ENCODE data around the gene CHMP2A. TPM values are rescaled to one million over a fixed set of nuclear protein-coding genes. Genes with fewer than 3 reads are reported as not detected.

The CHMP2A gene
- polyA plus RNA-seq, 1 donor from 2014 or later = 189 TPM

GRCh38 chr19:58555369-58555885 lies 522 bp upstream of the CHMP2A start:
- Histone ChIP-seq H3K4me2 (ENCODE audit: low read length) (peak overlapping the region; percentile 73), H3F3A (ENCODE audit: insufficient read depth, low read length, poor library complexity, severe bottlenecking) (peaks cover 16% of the 10 kb centered on the region), H3K4me3 (ENCODE audit: low read length) (peak overlapping the region; percentile 89), H3K27me3 (ENCODE audit: insufficient read depth, low read depth, low read length) (no peaks in the 10 kb centered on the region), H3K79me2 (replicated peaks; ENCODE audit: insufficient read depth, low read length) (peaks cover 19% of the 10 kb centered on the region), H3K36me3 (ENCODE audit: insufficient read depth, low read length) (peaks cover 3% of the 10 kb centered on the region), H3K9me2 (ENCODE audit: insufficient read depth, low read length) (no peaks in the 10 kb centered on the region), H3K9me3 (ENCODE audit: low read length) (no peaks in the 10 kb centered on the region), H2AFZ (ENCODE audit: low read depth, low read length) (peak overlapping the region; percentile 66), H4K20me1 (ENCODE audit: insufficient read depth) (peaks cover 6% of the 10 kb centered on the region), H3K27ac (ENCODE audit: low read length) (peak overlapping the region; percentile 91), H3K9ac (ENCODE audit: low read length) (peak overlapping the region; percentile 87)
- TF ChIP-seq POLR2AphosphoS5 (IDR thresholded peaks at IDR 0.05) (no peak), CTCF (IDR thresholded peaks at IDR 0.05; ENCODE audit: poor library complexity, severe bottlenecking) (no peak), RAD21 (conservative IDR thresholded peaks at IDR 0.05) (no peak)

- H3K9ac ChIP-seq (ENCODE audit: low read length) = peak overlapping the region; percentile 87
- TF ChIP-seq TAF1 (IDR thresholded peaks at IDR 0.05; ENCODE audit: low read depth) (peak; percentile 13), CTCF (IDR thresholded peaks at IDR 0.05; ENCODE audit: poor library complexity, severe bottlenecking) (no peak)
- H4K20me1 ChIP-seq (ENCODE audit: insufficient read depth) = peaks cover 6% of the 10 kb centered on the region
- H3K79me2 ChIP-seq (replicated peaks; ENCODE audit: insufficient read depth, low read length) = peaks cover 19% of the 10 kb centered on the region
- peaks cover 9% of the 10 kb centered on the region for H3F3A ChIP-seq (ENCODE audit: insufficient read depth, low read length, poor library complexity, severe bottlenecking)
- no peaks in the 10 kb centered on the region for H3K9me2 ChIP-seq (ENCODE audit: insufficient read depth, low read length)
- H3K9me3 ChIP-seq (ENCODE audit: low read length) = no peaks in the 10 kb centered on the region
- H3K4me3 ChIP-seq (ENCODE audit: low read length) = peak overlapping the region; percentile 89
- H2AFZ ChIP-seq (ENCODE audit: low read depth, low read length) = no peak overlapping the region
- peak overlapping the region; percentile 91 for H3K27ac ChIP-seq (ENCODE audit: low read length)
- peak overlapping the region; percentile 86 for H3K4me2 ChIP-seq (ENCODE audit: low read length)
- no peaks in the 10 kb centered on the region for H3K27me3 ChIP-seq (ENCODE audit: insufficient read depth, low read depth, low read length)
- H3K36me3 ChIP-seq (ENCODE audit: insufficient read depth, low read length) = peaks cover 3% of the 10 kb centered on the region
These were observed 959 bp downstream of the CHMP2A start for GRCh38 chr19:58553799-58554493.

GRCh38 chr19:58552655-58553054 lies 2.2 kb downstream of the CHMP2A start:
- Histone ChIP-seq H3K9me2 (ENCODE audit: insufficient read depth, low read length) (no peaks in the 10 kb centered on the region), H3K4me2 (ENCODE audit: low read length) (no peak overlapping the region), H3K79me2 (replicated peaks; ENCODE audit: insufficient read depth, low read length) (peaks cover 21% of the 10 kb centered on the region), H4K20me1 (ENCODE audit: insufficient read depth) (peaks cover 14% of the 10 kb centered on the region), H3K36me3 (ENCODE audit: insufficient read depth, low read length) (peaks cover 3% of the 10 kb centered on the region), H3F3A (ENCODE audit: insufficient read depth, low read length, poor library complexity, severe bottlenecking) (peaks cover 9% of the 10 kb centered on the region), H3K4me3 (ENCODE audit: low read length) (no peak overlapping the region), H3K9me3 (ENCODE audit: low read length) (no peaks in the 10 kb centered on the region), H2AFZ (ENCODE audit: low read depth, low read length) (no peak overlapping the region), H3K27me3 (ENCODE audit: insufficient read depth, low read depth, low read length) (no peaks in the 10 kb centered on the region), H3K27ac (ENCODE audit: low read length) (no peak overlapping the region), H3K9ac (ENCODE audit: low read length) (no peak overlapping the region)
- TF ChIP-seq POLR2AphosphoS5 (IDR thresholded peaks at IDR 0.05) (no peak), TAF1 (IDR thresholded peaks at IDR 0.05; ENCODE audit: low read depth) (no peak), SMC3 (conservative IDR thresholded peaks at IDR 0.05; ENCODE audit: poor library complexity) (no peak)
